Measurements from ENCODE around the gene CYSRT1.

DNA sequence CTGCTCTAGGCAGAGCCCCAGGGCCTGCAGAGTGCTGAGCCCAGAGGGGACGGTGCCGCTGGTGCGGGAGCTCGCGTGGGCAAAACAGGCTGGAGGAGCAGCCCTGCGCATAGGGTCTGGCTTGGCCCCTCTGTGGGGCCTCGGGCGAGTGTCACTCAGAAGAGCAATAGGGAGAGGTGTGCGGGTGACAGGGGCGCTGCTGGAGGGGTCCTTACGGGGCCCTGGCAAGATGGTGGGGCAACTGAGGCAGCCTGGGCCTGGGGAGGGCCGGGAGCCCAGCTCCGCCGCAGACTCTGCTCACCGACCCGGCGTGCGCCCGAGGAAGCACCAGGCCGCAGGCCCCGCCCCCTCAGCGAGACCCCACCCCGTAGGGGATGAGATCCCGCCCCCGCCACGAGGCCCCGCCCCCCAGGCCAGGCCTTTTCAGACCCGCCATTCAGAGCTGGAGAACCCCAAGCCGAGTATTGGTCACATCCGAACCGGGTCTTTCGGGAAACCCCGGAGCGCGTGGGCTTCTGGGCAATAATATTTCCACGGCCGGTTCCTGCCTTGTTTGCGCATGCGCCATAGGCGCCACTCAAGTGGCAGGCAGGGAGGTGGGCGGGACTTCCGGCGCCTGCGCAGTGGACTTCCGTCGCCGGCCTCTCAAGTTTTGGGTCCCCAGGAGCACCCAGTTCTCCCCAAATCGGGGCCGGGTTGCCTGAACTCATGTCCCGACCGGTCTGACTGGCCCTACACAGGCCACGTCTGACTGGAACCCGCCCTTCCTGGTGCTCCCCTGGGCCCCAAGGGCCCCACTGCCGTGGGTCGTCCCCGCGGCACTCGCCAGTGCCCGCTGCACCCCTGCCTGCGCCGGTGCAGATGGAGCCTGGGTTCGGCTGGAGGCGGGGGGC is 1.6 kb upstream of the CYSRT1 start:
- no peak; the same call in 1 of the 2 replicates for TF ChIP-seq ZBTB7A (IDR thresholded peaks at IDR 0.05; ENCODE audit: low read depth)
- peak; percentile 77 for TF ChIP-seq YY1 (IDR thresholded peaks at IDR 0.05; ENCODE audit: low read depth)
- peak; percentile 78; the same call in 1 of the 2 replicates for TF ChIP-seq TAF1 (IDR thresholded peaks at IDR 0.05; ENCODE audit: low read depth)
- TF ChIP-seq TCF12 (IDR thresholded peaks at IDR 0.05; ENCODE audit: low read depth), result peak; percentile 62
- TF ChIP-seq, protein P1, sequence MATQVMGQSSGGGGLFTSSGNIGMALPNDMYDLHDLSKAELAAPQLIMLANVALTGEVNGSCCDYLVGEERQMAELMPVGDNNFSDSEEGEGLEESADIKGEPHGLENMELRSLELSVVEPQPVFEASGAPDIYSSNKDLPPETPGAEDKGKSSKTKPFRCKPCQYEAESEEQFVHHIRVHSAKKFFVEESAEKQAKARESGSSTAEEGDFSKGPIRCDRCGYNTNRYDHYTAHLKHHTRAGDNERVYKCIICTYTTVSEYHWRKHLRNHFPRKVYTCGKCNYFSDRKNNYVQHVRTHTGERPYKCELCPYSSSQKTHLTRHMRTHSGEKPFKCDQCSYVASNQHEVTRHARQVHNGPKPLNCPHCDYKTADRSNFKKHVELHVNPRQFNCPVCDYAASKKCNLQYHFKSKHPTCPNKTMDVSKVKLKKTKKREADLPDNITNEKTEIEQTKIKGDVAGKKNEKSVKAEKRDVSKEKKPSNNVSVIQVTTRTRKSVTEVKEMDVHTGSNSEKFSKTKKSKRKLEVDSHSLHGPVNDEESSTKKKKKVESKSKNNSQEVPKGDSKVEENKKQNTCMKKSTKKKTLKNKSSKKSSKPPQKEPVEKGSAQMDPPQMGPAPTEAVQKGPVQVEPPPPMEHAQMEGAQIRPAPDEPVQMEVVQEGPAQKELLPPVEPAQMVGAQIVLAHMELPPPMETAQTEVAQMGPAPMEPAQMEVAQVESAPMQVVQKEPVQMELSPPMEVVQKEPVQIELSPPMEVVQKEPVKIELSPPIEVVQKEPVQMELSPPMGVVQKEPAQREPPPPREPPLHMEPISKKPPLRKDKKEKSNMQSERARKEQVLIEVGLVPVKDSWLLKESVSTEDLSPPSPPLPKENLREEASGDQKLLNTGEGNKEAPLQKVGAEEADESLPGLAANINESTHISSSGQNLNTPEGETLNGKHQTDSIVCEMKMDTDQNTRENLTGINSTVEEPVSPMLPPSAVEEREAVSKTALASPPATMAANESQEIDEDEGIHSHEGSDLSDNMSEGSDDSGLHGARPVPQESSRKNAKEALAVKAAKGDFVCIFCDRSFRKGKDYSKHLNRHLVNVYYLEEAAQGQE (IDR thresholded peaks at IDR 0.05; ENCODE audit: low read depth), result no peak
- TF ChIP-seq TEAD4 (IDR thresholded peaks at IDR 0.05), result no peak
- TF ChIP-seq FOXM1 (IDR thresholded peaks at IDR 0.05; ENCODE audit: borderline replicate concordance, low read depth), result no peak
- TF ChIP-seq RAD21 (IDR thresholded peaks at IDR 0.05; ENCODE audit: low read depth), result no peak
- no peak for TF ChIP-seq EGR1 (IDR thresholded peaks at IDR 0.05)
- no peak; the same call in 1 of the 2 replicates for TF ChIP-seq EP300 (IDR thresholded peaks at IDR 0.05; ENCODE audit: borderline replicate concordance)
